ENCODE data around the gene MBL2.

The MBL2 gene

GRCh38 chr10:52757773-52758172, 14.8 kb downstream of the MBL2 start:
- peak; percentile 59 for DNase-seq
- H3K27ac ChIP-seq = no peak overlapping the region
- no peak overlapping the region for H3K4me3 ChIP-seq (ENCODE audit: low read depth, low read length)
- no peaks in the 10 kb centered on the region for H3K27me3 ChIP-seq (replicated peaks)
- in situ Hi-C loops (cut with HindIII; ENCODE audit: low pct_ligation_motif_present, low sequenced_read_pairs) = no loop called here
- no peaks in the 10 kb centered on the region for H3K36me3 ChIP-seq (replicated peaks)
- TF ChIP-seq, protein P1, sequence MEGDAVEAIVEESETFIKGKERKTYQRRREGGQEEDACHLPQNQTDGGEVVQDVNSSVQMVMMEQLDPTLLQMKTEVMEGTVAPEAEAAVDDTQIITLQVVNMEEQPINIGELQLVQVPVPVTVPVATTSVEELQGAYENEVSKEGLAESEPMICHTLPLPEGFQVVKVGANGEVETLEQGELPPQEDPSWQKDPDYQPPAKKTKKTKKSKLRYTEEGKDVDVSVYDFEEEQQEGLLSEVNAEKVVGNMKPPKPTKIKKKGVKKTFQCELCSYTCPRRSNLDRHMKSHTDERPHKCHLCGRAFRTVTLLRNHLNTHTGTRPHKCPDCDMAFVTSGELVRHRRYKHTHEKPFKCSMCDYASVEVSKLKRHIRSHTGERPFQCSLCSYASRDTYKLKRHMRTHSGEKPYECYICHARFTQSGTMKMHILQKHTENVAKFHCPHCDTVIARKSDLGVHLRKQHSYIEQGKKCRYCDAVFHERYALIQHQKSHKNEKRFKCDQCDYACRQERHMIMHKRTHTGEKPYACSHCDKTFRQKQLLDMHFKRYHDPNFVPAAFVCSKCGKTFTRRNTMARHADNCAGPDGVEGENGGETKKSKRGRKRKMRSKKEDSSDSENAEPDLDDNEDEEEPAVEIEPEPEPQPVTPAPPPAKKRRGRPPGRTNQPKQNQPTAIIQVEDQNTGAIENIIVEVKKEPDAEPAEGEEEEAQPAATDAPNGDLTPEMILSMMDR (IDR thresholded peaks at IDR 0.05; ENCODE audit: low read depth, low read length, missing control alignments) = no peak

GRCh38 chr10:52756966-52757365, 15.6 kb downstream of the MBL2 start:
- TF ChIP-seq, protein P1 (IDR thresholded peaks at IDR 0.05; ENCODE audit: low read depth, low read length, missing control alignments) = no peak
- in situ Hi-C loops (cut with HindIII; ENCODE audit: low pct_ligation_motif_present, low sequenced_read_pairs) = no loop called here
- Histone ChIP-seq H3K4me3 (ENCODE audit: low read depth, low read length) (no peak overlapping the region), H3K27me3 (replicated peaks) (no peaks in the 10 kb centered on the region), H3K27ac (no peak overlapping the region), H3K36me3 (replicated peaks) (no peaks in the 10 kb centered on the region)
- DNase-seq = no peak

DNA sequence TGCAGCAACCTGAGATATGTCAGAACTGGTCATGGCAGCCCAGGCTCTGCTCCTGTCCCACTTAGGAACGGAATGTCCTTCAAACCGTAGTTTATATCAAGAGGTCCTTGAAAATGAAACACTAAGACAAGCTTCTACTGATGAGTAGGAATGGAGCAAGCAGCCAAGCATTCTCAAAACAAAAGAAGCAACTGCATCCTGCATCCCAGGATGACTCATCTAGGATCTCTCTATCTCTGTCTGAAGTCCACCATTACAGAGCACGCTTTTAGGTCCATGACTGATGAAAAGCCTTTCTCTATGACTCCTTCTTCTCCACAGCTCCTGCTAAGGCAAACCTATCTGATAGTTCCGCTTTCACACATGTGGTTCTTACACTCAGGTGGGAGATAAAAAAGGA, 16.3 kb downstream of the MBL2 start:
- no peak overlapping the region for H3K4me3 ChIP-seq (ENCODE audit: low read depth, low read length)
- TF ChIP-seq, protein P1 (IDR thresholded peaks at IDR 0.05; ENCODE audit: low read depth, low read length, missing control alignments) = no peak
- no peaks in the 10 kb centered on the region for H3K27me3 ChIP-seq (replicated peaks)
- DNase-seq = peak; percentile 7
- in situ Hi-C loops (cut with HindIII; ENCODE audit: low pct_ligation_motif_present, low sequenced_read_pairs) = no loop called here
- H3K27ac ChIP-seq = no peak overlapping the region
- H3K36me3 ChIP-seq (replicated peaks) = no peaks in the 10 kb centered on the region

GRCh38 chr10:52755297-52756062, 17.1 kb downstream of the MBL2 start:
- in situ Hi-C loops (cut with HindIII; ENCODE audit: low pct_ligation_motif_present, low sequenced_read_pairs) = no loop called here
- H3K27ac ChIP-seq = no peak overlapping the region
- no peaks in the 10 kb centered on the region for H3K36me3 ChIP-seq (replicated peaks)
- H3K4me3 ChIP-seq (ENCODE audit: low read depth, low read length) = no peak overlapping the region
- H3K27me3 ChIP-seq (replicated peaks) = no peaks in the 10 kb centered on the region
- DNase-seq = peak; percentile 84
- TF ChIP-seq, protein P1 (IDR thresholded peaks at IDR 0.05; ENCODE audit: low read depth, low read length, missing control alignments) = no peak

DNA sequence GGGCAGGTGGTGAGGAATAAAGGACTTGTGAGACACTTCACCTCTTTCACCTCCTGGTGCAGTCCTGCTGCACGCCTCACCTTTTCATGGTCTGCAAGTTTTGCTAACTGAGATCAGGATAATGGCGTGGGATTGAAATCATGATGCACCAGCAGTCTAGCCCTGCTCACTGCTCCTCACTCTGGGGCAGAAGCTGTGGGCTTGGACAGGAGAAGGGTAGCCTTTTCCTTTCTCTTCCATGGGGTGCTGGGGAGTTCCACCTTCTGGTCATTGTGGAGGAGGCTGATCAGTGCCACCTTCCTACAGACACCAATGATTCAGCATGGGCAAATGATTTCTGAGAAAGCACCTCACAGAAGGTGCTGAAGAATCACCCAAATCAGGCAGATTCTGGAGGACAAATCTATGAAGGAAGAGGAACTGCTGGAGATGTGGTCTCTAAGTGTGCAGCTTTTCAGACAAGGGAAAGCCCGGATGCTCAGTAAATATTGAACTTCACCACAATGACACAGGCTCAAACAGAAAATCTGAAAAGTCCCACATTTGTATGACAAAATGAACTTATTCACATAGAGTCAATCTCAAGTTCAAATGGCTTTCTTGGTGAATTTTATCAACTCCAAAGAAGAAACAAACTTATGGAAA, 19.7 kb downstream of the MBL2 start:
- no peaks in the 10 kb centered on the region for H3K36me3 ChIP-seq (replicated peaks)
- in situ Hi-C loops (cut with HindIII; ENCODE audit: low pct_ligation_motif_present, low sequenced_read_pairs) = no loop called here
- H3K4me3 ChIP-seq (ENCODE audit: low read depth, low read length) = no peak overlapping the region
- TF ChIP-seq, protein P1 (IDR thresholded peaks at IDR 0.05; ENCODE audit: low read depth, low read length, missing control alignments) = no peak
- DNase-seq = no peak
- H3K27ac ChIP-seq = no peak overlapping the region
- H3K27me3 ChIP-seq (replicated peaks) = no peaks in the 10 kb centered on the region
